Spleen (tissue), 7 donors: ENCODE results near the gene EZH2.

Experiments used
- POLR2A ChIP-seq, 3 donors: fragments of 450-650 bp; IDR thresholded peaks; one replicate each; pipeline ENCODE4 v1.5.1; 2017; ENCODE audit warnings: antibody characterized with exemption in 3 of 3, mild to moderate bottlenecking in 1 of 3
- POLR2AphosphoS5 ChIP-seq, 3 donors: sonication (generic); formaldehyde crosslinking; IDR thresholded peaks; one replicate each; pipeline ENCODE4 v1.5.1; 2017; ENCODE audit warnings: antibody characterized with exemption in 3 of 3
- TF ChIP-seq, protein P1 (sequence below), 11 experiments: fragments of 200-600 bp in 7 of 11; fragments of 450-650 bp in 4 of 11; sonication (generic) in 4 of 11; IDR thresholded peaks in 8 of 11; conservative IDR thresholded peaks in 3 of 11; 1 replicate in 7 of 11; 2 replicates in 4 of 11; pipeline versions ENCODE4 v1.4.0 to v1.8.0; 2016 to 2021; ENCODE audit warnings: antibody characterized with exemption in 11 of 11, inconsistent platforms in 4 of 11, mild to moderate bottlenecking in 1 of 11
- donor health status: DM: no; HTN: no; CAD: no; lungs with moderate emphysema.
- donor health status: DM: no; HTN: no; CAD: no.
- donor health status: DM: no; HTN: no; CAD: no.

DNA sequence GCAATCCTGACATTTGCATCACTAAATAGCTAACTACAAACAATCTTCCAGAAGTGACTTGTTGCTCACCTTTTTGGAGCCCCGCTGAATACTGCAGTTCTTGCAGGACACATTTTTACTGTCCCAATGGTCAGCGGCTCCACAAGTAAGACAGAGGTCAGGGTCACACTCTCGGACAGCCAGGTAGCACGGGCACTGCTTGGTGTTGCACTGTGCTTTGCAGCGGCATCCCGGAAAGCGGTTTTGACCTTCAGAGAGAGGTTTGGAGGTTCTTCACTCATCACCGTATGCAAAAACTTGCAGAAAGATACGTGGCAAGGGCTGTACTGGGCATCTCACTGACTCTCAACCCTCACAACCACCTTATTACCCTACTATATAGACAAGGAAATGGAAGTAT is 70.2 kb downstream of the EZH2 start:
- TF ChIP-seq, protein P1, sequence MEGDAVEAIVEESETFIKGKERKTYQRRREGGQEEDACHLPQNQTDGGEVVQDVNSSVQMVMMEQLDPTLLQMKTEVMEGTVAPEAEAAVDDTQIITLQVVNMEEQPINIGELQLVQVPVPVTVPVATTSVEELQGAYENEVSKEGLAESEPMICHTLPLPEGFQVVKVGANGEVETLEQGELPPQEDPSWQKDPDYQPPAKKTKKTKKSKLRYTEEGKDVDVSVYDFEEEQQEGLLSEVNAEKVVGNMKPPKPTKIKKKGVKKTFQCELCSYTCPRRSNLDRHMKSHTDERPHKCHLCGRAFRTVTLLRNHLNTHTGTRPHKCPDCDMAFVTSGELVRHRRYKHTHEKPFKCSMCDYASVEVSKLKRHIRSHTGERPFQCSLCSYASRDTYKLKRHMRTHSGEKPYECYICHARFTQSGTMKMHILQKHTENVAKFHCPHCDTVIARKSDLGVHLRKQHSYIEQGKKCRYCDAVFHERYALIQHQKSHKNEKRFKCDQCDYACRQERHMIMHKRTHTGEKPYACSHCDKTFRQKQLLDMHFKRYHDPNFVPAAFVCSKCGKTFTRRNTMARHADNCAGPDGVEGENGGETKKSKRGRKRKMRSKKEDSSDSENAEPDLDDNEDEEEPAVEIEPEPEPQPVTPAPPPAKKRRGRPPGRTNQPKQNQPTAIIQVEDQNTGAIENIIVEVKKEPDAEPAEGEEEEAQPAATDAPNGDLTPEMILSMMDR (IDR thresholded peaks at IDR 0.05 in 8 of 11, conservative IDR thresholded peaks at IDR 0.05 in 3 of 11), result no peak
- TF ChIP-seq POLR2AphosphoS5 (IDR thresholded peaks at IDR 0.05) (no peak), POLR2A (IDR thresholded peaks at IDR 0.05) (no peak)
